HepG2 (cell line): Measurements from ENCODE around the gene SGCB. TPM values are rescaled to one million over a fixed set of nuclear protein-coding genes. Genes with fewer than 3 reads are reported as not detected.

Experiments
- ARNT2 ChIP-seq: sonication (generic); formaldehyde crosslinking; IDR thresholded peaks from 2 replicates; pipeline ENCODE4 v1.8.0; 2022; ENCODE audit warnings: mild to moderate bottlenecking, low read depth, missing genetic modification reagents, moderate library complexity
- ATRX ChIP-seq: sonication (generic); formaldehyde crosslinking; IDR thresholded peaks from 2 replicates; pipeline ENCODE4 v1.4.0; 2020; ENCODE audit warnings: missing genetic modification reagents, borderline replicate concordance
- CCDC6 ChIP-seq: sonication (generic); formaldehyde crosslinking; IDR thresholded peaks from 2 replicates; pipeline ENCODE4 v1.8.1; 2022; ENCODE audit warnings: mild to moderate bottlenecking, missing genetic modification reagents, moderate library complexity
- FOXA1 ChIP-seq, 2 experiments: fragments of 450-650 bp in 1 of 2; sonication (generic) in 1 of 2; formaldehyde crosslinking in 1 of 2; IDR thresholded peaks; 2 replicates each; pipeline versions ENCODE4 v1.4.0 to v1.6.1; 2016 to 2020; ENCODE audit warnings: missing genetic modification reagents in 1 of 2
- HHEX ChIP-seq: IDR thresholded peaks from 2 replicates; pipeline ENCODE4 v1.6.1; 2016; ENCODE audit warnings: control low read depth
- JDP2 ChIP-seq: sonication (generic); formaldehyde crosslinking; IDR thresholded peaks from 2 replicates; pipeline ENCODE4 v1.8.1; 2022; ENCODE audit warnings: missing genetic modification reagents, borderline replicate concordance
- LCORL ChIP-seq, 2 experiments: fragments of 450-650 bp in 1 of 2; sonication (generic) in 1 of 2; formaldehyde crosslinking in 1 of 2; IDR thresholded peaks; 2 replicates each; pipeline versions ENCODE4 v1.5.0 to v1.6.1; 2017 to 2020; ENCODE audit warnings: antibody characterized with exemption in 1 of 2, missing genetic modification reagents in 1 of 2
- NCOA5 ChIP-seq: sonication (generic); formaldehyde crosslinking; IDR thresholded peaks from 2 replicates; pipeline ENCODE4 v1.4.0; 2020; ENCODE audit warnings: missing genetic modification reagents
- PCBP1 ChIP-seq: fragments of 200-400 bp; formaldehyde crosslinking; IDR thresholded peaks from 2 replicates; pipeline ENCODE4 v1.6.1; 2017; ENCODE audit warnings: mild to moderate bottlenecking, low read depth, low read length, borderline replicate concordance
- RARG ChIP-seq: sonication (generic); formaldehyde crosslinking; IDR thresholded peaks from 2 replicates; pipeline ENCODE4 v1.4.0; 2020; ENCODE audit warnings: low read depth, mild to moderate bottlenecking, missing genetic modification reagents
- SALL1 ChIP-seq: sonication (generic); formaldehyde crosslinking; IDR thresholded peaks from 2 replicates; pipeline ENCODE4 v1.8.0; 2022; ENCODE audit warnings: mild to moderate bottlenecking, missing genetic modification reagents
- ZNF20 ChIP-seq: sonication (generic); formaldehyde crosslinking; IDR thresholded peaks from 2 replicates; pipeline ENCODE4 v1.4.0; 2020; ENCODE audit warnings: mild to moderate bottlenecking, moderate library complexity, missing genetic modification reagents
- ZNF275 ChIP-seq: sonication (generic); formaldehyde crosslinking; IDR thresholded peaks from 2 replicates; pipeline ENCODE4 v1.8.0; 2022; ENCODE audit warnings: missing genetic modification reagents, mild to moderate bottlenecking, inconsistent platforms, borderline replicate concordance
- ZNF546 ChIP-seq: sonication (generic); formaldehyde crosslinking; conservative IDR thresholded peaks from 2 replicates; pipeline ENCODE4 v1.8.1; 2023; ENCODE audit warnings: mild to moderate bottlenecking, missing genetic modification reagents
- ZNF691 ChIP-seq: sonication (generic); formaldehyde crosslinking; IDR thresholded peaks from 2 replicates; pipeline ENCODE4 v1.4.0; 2020; ENCODE audit warnings: missing genetic modification reagents, low read depth, mild to moderate bottlenecking, borderline replicate concordance
- ZNF710 ChIP-seq: sonication (generic); formaldehyde crosslinking; IDR thresholded peaks from 2 replicates; pipeline ENCODE4 v1.5.0; 2020; ENCODE audit warnings: mild to moderate bottlenecking, missing genetic modification reagents, borderline replicate concordance
- polyA plus RNA-seq, 8 experiments: library from polyadenylated mRNA; depleted of rRNA in 3 of 8; stranded (reverse) in 7 of 8; unstranded in 1 of 8; fragments of >200 nt; fragmentation: Illumina TruSeq in 4 of 8; extraction: Trizol in 4 of 8; gene quantifications; 2 replicates each; pipeline versions ENCODE4 v1.2.1 to v1.2.3, GENCODE V29; 2011 to 2016; ENCODE audit warnings: low read depth in 4 of 8, missing spikeins in 1 of 8, mixed read lengths in 1 of 8; ENCODE audit not compliant: insufficient read depth in 1 of 8
- total RNA-seq, 5 experiments: library from RNA; depleted of rRNA; stranded (reverse); fragments of >200 nt; fragmentation: Illumina TruSeq; extraction: Trizol; gene quantifications; 2 replicates each; pipeline ENCODE4 v1.2.3, GENCODE V29; 2016; ENCODE audit warnings: low read depth in 1 of 5
- TF ChIP-seq, protein P1 (sequence below): sonication (generic); formaldehyde crosslinking; IDR thresholded peaks from 2 replicates; pipeline ENCODE4 v1.4.0; 2020; ENCODE audit warnings: mild to moderate bottlenecking, missing genetic modification reagents
- TF ChIP-seq, protein P2 (sequence below): sonication (generic); formaldehyde crosslinking; IDR thresholded peaks from 2 replicates; pipeline ENCODE4 v1.4.0; 2020; ENCODE audit warnings: low read depth, mild to moderate bottlenecking, missing genetic modification reagents
- TF ChIP-seq, protein P3 (sequence below): sonication (generic); formaldehyde crosslinking; IDR thresholded peaks from 2 replicates; pipeline ENCODE4 v1.4.0; 2020; ENCODE audit warnings: missing genetic modification reagents

SGCB gene
- total and polyA plus RNA-seq, 2 of the 13 experiments (the other 11 are each of a cell fraction or from before 2014, with no cell fraction given), result 2.2 to 4.8 TPM

- TF ChIP-seq, protein P1, sequence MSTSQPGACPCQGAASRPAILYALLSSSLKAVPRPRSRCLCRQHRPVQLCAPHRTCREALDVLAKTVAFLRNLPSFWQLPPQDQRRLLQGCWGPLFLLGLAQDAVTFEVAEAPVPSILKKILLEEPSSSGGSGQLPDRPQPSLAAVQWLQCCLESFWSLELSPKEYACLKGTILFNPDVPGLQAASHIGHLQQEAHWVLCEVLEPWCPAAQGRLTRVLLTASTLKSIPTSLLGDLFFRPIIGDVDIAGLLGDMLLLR (CRISPR knock-in tag), result no peak
- no peak for TF ChIP-seq ZNF691 (CRISPR knock-in tag)
- no peak for TF ChIP-seq ARNT2 (CRISPR knock-in tag)
- TF ChIP-seq SALL1 (CRISPR knock-in tag), result peak; percentile 59
- TF ChIP-seq, protein P2, sequence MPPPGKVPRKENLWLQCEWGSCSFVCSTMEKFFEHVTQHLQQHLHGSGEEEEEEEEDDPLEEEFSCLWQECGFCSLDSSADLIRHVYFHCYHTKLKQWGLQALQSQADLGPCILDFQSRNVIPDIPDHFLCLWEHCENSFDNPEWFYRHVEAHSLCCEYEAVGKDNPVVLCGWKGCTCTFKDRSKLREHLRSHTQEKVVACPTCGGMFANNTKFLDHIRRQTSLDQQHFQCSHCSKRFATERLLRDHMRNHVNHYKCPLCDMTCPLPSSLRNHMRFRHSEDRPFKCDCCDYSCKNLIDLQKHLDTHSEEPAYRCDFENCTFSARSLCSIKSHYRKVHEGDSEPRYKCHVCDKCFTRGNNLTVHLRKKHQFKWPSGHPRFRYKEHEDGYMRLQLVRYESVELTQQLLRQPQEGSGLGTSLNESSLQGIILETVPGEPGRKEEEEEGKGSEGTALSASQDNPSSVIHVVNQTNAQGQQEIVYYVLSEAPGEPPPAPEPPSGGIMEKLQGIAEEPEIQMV (CRISPR knock-in tag), result no peak
- TF ChIP-seq ZNF20 (CRISPR knock-in tag), result peak; percentile 62; the same call in 1 of the 2 replicates
- no peak for TF ChIP-seq FOXA1 (IDR thresholded peaks at IDR 0.05)
- TF ChIP-seq FOXA1 (CRISPR knock-in tag; IDR thresholded peaks at IDR 0.05), result no peak
- peak; percentile 71; the same call in 1 of the 2 replicates for TF ChIP-seq ZNF710 (CRISPR knock-in tag)
- no peak for TF ChIP-seq HHEX
- peak; percentile 51; the same call in 1 of the 2 replicates for TF ChIP-seq ZNF275
- no peak for TF ChIP-seq ZNF546 (CRISPR knock-in tag)
- no peak for TF ChIP-seq NCOA5 (CRISPR knock-in tag)
- no peak for TF ChIP-seq RARG (CRISPR knock-in tag)
- no peak for TF ChIP-seq LCORL (IDR thresholded peaks at IDR 0.05)
- no peak; the same call in 1 of the 2 replicates for TF ChIP-seq LCORL (CRISPR knock-in tag; IDR thresholded peaks at IDR 0.05)
- TF ChIP-seq CCDC6 (CRISPR knock-in tag), result no peak
- TF ChIP-seq PCBP1, result no peak
- no peak for TF ChIP-seq ATRX (CRISPR knock-in tag)
- no peak for TF ChIP-seq JDP2
- TF ChIP-seq, protein P3, sequence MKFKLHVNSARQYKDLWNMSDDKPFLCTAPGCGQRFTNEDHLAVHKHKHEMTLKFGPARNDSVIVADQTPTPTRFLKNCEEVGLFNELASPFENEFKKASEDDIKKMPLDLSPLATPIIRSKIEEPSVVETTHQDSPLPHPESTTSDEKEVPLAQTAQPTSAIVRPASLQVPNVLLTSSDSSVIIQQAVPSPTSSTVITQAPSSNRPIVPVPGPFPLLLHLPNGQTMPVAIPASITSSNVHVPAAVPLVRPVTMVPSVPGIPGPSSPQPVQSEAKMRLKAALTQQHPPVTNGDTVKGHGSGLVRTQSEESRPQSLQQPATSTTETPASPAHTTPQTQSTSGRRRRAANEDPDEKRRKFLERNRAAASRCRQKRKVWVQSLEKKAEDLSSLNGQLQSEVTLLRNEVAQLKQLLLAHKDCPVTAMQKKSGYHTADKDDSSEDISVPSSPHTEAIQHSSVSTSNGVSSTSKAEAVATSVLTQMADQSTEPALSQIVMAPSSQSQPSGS (CRISPR knock-in tag), result no peak
Observed at GRCh38 chr4:52051615-52052474, 13.7 kb upstream of the SGCB start (continued).
